Nephron progenitor cell (in vitro differentiated cells): ENCODE results near the gene MYT1.
A peak's percentile ranks its signal among the peaks of the same experiment; 100 is the strongest.
"Not testable (repeated sequence)": the region's sequence is repeated elsewhere in the genome, so short reads cannot be mapped to it uniquely, and the experiment has no call there.

Source experiments
- DNase-seq: peaks from one replicate; pipeline ENCODE4 v3.0.0; 2021
- H3K27ac Mint-ChIP-seq: 2 replicates; pipeline ENCODE4 v1.8.0; 2021; ENCODE audit warnings: mild to moderate bottlenecking, moderate library complexity, mixed read lengths
- H3K27me3 Mint-ChIP-seq: 2 replicates; pipeline ENCODE4 v1.8.0; 2021; ENCODE audit warnings: mild to moderate bottlenecking, low read depth, mixed read lengths; ENCODE audit not compliant: poor library complexity
- H3K36me3 Mint-ChIP-seq: 2 replicates; pipeline ENCODE4 v1.8.0; 2021; ENCODE audit warnings: low read depth, mixed read lengths
- H3K4me1 Mint-ChIP-seq: 2 replicates; pipeline ENCODE4 v1.8.0; 2021; ENCODE audit warnings: mixed read lengths
- H3K4me3 Mint-ChIP-seq: 2 replicates; pipeline ENCODE4 v1.8.0; 2021; ENCODE audit warnings: mild to moderate bottlenecking, moderate library complexity, mixed read lengths
- H3K9me3 Mint-ChIP-seq: 2 replicates; pipeline ENCODE4 v1.8.0; 2021; ENCODE audit warnings: mild to moderate bottlenecking, moderate library complexity, mixed read lengths
- TF ChIP-seq, protein P1 (sequence below): fragments of 200-600 bp; sonication (generic); IDR thresholded peaks from 2 replicates; pipeline ENCODE4 v1.5.0; 2021; ENCODE audit warnings: antibody characterized with exemption

MYT1 gene

DNA sequence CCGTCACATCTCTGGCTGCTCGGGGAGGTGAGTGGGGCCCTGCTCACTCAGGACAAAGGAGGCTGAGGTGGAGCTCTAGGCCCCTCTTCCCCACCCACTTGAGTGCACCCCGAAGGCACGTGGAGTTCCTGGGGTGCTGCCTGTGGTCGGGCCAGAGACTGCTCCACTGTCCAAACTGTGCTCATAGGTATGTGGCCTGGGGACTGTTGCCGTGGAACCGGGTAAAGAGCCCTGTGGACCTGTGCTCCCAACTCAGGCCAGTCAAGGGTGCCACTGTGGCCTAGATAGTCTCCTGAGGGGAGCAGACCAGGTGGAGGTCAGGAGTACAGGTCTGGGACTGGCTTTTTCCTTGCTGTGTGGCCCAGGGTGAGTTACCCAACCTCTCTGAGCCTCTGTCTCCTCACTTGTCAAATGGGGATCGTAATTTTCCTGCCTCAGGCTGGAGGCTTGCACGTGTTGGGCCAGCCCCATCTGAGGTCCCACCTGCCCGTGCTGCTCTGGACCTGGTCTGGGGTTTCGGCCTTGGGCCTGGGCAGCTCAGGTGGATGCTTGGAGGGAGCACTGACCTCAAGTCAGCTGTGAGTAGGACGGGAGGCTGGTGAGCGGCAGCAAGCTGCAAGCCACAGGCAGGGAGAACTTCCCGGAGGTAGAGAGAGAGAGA lies 44.4 kb upstream of the MYT1 start:
- Mint-ChIP-seq H3K27ac (no peak overlapping the region), H3K9me3 (peaks cover 8% of the 10 kb centered on the region)

DNA sequence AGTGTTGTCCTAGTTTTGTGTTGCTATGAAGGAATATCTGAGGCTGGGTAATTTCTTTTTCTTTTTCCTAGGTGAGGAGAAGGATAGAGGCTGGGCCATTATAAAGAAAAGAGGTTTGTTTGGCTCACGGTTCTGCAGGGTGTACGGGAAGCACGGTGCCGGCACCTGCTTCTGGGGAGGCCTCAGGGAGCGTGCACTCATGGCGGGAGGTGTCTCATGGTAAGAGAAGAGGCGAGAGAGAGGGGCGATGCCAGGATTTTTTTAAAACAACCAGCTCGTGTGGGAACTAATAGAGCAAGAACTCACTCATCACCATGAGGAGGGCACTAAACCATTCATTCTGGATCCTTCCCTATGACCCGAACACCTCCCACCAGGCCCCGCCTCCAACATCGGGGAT lies 42.7 kb upstream of the MYT1 start:
- H3K27ac Mint-ChIP-seq = no peak overlapping the region
- peaks cover 12% of the 10 kb centered on the region for H3K9me3 Mint-ChIP-seq
- DNase-seq = no peak
- H3K27me3 Mint-ChIP-seq = peaks cover 41% of the 10 kb centered on the region
- TF ChIP-seq, protein P1, sequence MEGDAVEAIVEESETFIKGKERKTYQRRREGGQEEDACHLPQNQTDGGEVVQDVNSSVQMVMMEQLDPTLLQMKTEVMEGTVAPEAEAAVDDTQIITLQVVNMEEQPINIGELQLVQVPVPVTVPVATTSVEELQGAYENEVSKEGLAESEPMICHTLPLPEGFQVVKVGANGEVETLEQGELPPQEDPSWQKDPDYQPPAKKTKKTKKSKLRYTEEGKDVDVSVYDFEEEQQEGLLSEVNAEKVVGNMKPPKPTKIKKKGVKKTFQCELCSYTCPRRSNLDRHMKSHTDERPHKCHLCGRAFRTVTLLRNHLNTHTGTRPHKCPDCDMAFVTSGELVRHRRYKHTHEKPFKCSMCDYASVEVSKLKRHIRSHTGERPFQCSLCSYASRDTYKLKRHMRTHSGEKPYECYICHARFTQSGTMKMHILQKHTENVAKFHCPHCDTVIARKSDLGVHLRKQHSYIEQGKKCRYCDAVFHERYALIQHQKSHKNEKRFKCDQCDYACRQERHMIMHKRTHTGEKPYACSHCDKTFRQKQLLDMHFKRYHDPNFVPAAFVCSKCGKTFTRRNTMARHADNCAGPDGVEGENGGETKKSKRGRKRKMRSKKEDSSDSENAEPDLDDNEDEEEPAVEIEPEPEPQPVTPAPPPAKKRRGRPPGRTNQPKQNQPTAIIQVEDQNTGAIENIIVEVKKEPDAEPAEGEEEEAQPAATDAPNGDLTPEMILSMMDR = no peak
- no peaks in the 10 kb centered on the region for H3K36me3 Mint-ChIP-seq
- no peak overlapping the region for H3K4me3 Mint-ChIP-seq
- H3K4me1 Mint-ChIP-seq = peaks cover 7% of the 10 kb centered on the region

More for the DNA sequence above, 44.4 kb upstream of the MYT1 start:
- H3K36me3 Mint-ChIP-seq = no peaks in the 10 kb centered on the region
- H3K4me1 Mint-ChIP-seq = peaks cover 7% of the 10 kb centered on the region
- TF ChIP-seq, protein P1 = no peak
- peaks cover 41% of the 10 kb centered on the region for H3K27me3 Mint-ChIP-seq
- H3K4me3 Mint-ChIP-seq = no peak overlapping the region
- no peak for DNase-seq

DNA sequence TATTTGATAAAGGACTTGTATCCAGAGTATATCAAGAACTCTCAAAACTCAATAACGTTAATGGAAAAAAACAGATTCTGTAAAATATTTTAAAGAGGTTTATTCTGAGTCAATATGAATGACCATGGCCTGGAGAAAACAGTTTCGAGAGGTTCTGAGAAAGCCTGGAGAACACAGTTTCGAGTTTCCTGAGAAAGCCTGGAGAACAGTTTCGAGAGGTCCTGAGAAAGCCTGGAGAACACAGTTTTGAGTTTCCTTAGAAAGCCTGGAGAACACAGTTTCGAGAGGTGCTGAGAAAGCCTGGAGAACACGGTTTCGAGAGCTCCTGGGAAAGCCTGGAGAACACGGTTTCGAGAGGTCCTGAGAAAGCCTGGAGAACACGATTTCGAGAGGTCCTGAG lies 41.3 kb upstream of the MYT1 start:
- H3K27me3 Mint-ChIP-seq = peaks cover 41% of the 10 kb centered on the region
- not testable (repeated sequence) for H3K4me1 Mint-ChIP-seq, H3K36me3 Mint-ChIP-seq, H3K27ac Mint-ChIP-seq, DNase-seq, H3K4me3 Mint-ChIP-seq
- H3K9me3 Mint-ChIP-seq = peaks cover 13% of the 10 kb centered on the region

DNA sequence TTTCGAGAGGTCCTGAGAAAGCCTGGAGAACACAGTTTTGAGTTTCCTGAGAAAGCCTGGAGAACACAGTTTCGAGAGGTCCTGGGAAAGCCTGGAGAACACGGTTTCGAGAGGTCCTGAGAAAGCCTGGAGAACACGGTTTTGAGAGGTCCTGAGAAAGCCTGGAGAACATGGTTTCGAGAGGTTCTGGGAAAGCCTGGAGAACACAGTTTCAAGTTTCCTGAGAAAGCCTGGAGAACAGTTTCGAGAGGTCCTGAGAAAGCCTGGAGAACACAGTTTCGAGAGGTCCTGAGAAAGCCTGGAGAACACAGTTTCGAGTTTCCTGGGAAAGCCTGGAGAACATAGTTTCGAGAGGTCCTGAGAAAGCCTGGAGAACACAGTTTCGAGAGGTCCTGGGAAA lies 40.7 kb upstream of the MYT1 start:
- not testable (repeated sequence) for DNase-seq, H3K27ac Mint-ChIP-seq, H3K4me3 Mint-ChIP-seq, H3K36me3 Mint-ChIP-seq, H3K4me1 Mint-ChIP-seq
- Mint-ChIP-seq H3K9me3 (peaks cover 19% of the 10 kb centered on the region), H3K27me3 (peaks cover 41% of the 10 kb centered on the region)

DNA sequence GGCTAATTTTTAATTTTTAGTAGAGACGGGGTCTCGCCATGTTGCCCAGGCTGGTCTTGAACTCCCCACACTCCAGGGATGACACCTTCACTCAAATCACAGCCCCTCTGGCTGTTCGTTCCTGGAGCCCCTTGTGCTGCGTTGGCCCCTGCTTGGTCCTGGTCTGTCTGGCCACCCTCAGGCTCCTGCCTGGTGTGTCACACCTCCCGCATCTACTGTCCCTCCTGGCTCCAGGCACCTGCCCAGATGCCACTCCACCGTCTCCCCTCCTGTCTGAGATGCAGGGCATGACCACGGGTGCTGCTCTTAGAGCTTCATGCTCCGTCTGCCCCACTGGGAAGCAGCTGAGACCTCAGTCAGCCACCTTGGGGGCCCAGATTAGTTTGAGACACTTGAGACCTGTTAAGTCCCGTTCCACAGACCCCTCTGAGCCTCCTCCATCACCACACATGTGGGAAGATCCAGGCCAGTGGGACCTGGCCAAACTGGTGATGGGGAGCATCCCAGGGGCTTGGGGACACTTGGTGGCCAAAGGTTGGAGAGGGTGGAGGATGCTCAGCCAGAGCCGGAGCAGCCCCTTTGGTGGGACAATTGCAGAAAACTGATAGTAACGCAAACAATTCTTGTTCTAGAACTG lies 35.0 kb upstream of the MYT1 start:
- H3K4me3 Mint-ChIP-seq = no peak overlapping the region
- H3K4me1 Mint-ChIP-seq = no peaks in the 10 kb centered on the region
- TF ChIP-seq, protein P1 = no peak
- peaks cover 13% of the 10 kb centered on the region for H3K27me3 Mint-ChIP-seq
- peaks cover 20% of the 10 kb centered on the region for H3K9me3 Mint-ChIP-seq
- no peaks in the 10 kb centered on the region for H3K36me3 Mint-ChIP-seq
- no peak for DNase-seq
- no peak overlapping the region for H3K27ac Mint-ChIP-seq

DNA sequence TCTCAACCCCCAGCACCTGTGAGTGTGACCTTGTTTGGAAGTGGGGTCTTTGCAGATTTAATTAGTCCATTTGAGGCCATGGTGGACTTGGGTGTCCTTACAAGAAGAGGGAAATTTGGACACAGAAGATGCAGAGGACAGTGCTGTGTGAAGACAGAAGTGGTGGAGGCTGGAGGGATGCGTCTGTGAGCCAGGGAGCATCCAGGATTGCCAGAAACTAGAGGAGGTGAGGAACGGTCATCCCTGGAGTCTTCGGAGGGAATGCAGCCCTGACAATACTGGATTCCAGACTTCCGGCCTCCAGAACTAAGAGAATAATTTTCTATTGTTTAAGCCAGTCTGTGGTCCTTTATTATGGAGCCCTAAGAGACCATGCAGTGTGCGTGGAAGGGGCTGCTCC lies 34.0 kb upstream of the MYT1 start:
- Mint-ChIP-seq H3K4me3 (no peak overlapping the region), H3K27me3 (peaks cover 13% of the 10 kb centered on the region), H3K27ac (no peak overlapping the region), H3K9me3 (peaks cover 17% of the 10 kb centered on the region), H3K4me1 (no peaks in the 10 kb centered on the region), H3K36me3 (no peaks in the 10 kb centered on the region)
- peak; percentile 1 for DNase-seq
- TF ChIP-seq, protein P1 = no peak

DNA sequence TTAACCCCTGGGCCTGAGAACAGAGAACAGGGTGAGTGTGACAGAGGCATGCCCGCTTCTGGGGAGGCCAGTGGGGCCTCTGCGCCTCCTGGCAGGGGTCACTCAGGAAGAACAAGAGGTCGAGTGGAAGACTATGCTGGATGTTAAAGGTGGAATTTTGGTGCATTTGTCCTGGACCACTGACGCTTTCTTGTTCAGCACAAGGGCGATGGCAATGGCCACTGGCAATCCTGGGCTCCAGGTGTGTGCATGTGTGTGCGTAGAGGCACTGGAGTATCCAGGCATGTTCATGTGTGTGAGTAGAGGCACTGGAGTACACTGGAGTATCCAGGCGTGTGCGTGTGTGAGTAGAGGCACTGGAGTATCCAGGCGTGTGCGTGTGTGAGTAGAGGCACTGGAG lies 33.4 kb upstream of the MYT1 start:
- Mint-ChIP-seq H3K4me3 (no peak overlapping the region), H3K27me3 (peaks cover 19% of the 10 kb centered on the region), H3K9me3 (peaks cover 16% of the 10 kb centered on the region), H3K36me3 (no peaks in the 10 kb centered on the region), H3K4me1 (no peaks in the 10 kb centered on the region), H3K27ac (no peak overlapping the region)
- DNase-seq = no peak
- TF ChIP-seq, protein P1 = no peak
